Astrocyte (in vitro differentiated cells and primary cell): Measurements from ENCODE around the gene TGIF2. TPM values are rescaled to one million over a fixed set of nuclear protein-coding genes. Genes with fewer than 3 reads are reported as not detected.

ENCODE experiments used
- DNase-seq: peaks from one replicate; pipeline ENCODE4 v3.0.0-alpha.2; 2010; ENCODE audit warnings: low read depth
- FAIRE-seq: peaks from 2 replicates; lab custom pipeline; 2011; peaks lifted over from hg19 to GRCh38; lab: Jason Lieb, UNC
- H2AFZ ChIP-seq: 2 replicates; pipeline ENCODE4 v1.6.0; 2012; ENCODE audit warnings: low read depth, low read length, inconsistent platforms
- H3K27ac ChIP-seq: 2 replicates; pipeline ENCODE4 v1.5.1; 2011; ENCODE audit warnings: low read depth, low read length, inconsistent platforms
- H3K27me3 ChIP-seq: 2 replicates; pipeline ENCODE4 v1.6.0; 2011; ENCODE audit warnings: low read length, inconsistent platforms; ENCODE audit not compliant: insufficient read depth
- H3K36me3 ChIP-seq: 2 replicates; pipeline ENCODE4 v1.5.1; 2011; ENCODE audit warnings: low read length, inconsistent platforms; ENCODE audit not compliant: insufficient read depth
- H3K4me1 ChIP-seq: 2 replicates; pipeline ENCODE4 v1.5.1; 2011; ENCODE audit warnings: low read length, inconsistent platforms; ENCODE audit not compliant: insufficient read depth
- H3K4me2 ChIP-seq: 2 replicates; pipeline ENCODE4 v1.6.0; 2012; ENCODE audit warnings: low read length, inconsistent platforms
- H3K4me3 ChIP-seq: 2 replicates; pipeline ENCODE4 v1.5.1; 2011; ENCODE audit warnings: low read depth, mild to moderate bottlenecking, low read length, inconsistent platforms; ENCODE audit not compliant: insufficient read depth
- H3K79me2 ChIP-seq: 2 replicates; pipeline ENCODE4 v1.6.0; 2012; ENCODE audit warnings: mild to moderate bottlenecking, low read length, inconsistent platforms; ENCODE audit not compliant: insufficient read depth
- H3K9ac ChIP-seq: 2 replicates; pipeline ENCODE4 v1.6.0; 2012; ENCODE audit warnings: mild to moderate bottlenecking, low read length, inconsistent platforms
- H3K9me3 ChIP-seq: 2 replicates; pipeline ENCODE4 v1.5.1; 2012; ENCODE audit warnings: low read depth, mild to moderate bottlenecking, low read length, inconsistent platforms; ENCODE audit not compliant: insufficient read depth
- H4K20me1 ChIP-seq: 2 replicates; pipeline ENCODE4 v1.6.0; 2012; ENCODE audit warnings: low read length, inconsistent platforms; ENCODE audit not compliant: insufficient read depth
- H3K27ac Mint-ChIP-seq: one replicate; pipeline ENCODE4 v1.8.0; 2021; ENCODE audit warnings: mild to moderate bottlenecking, mixed read lengths; ENCODE audit not compliant: unreplicated experiment
- H3K27me3 Mint-ChIP-seq: one replicate; pipeline ENCODE4 v1.8.0; 2021; ENCODE audit warnings: low read depth, mixed read lengths; ENCODE audit not compliant: unreplicated experiment
- H3K36me3 Mint-ChIP-seq: one replicate; pipeline ENCODE4 v1.8.0; 2021; ENCODE audit warnings: low read depth, mixed read lengths; ENCODE audit not compliant: unreplicated experiment
- H3K4me1 Mint-ChIP-seq: one replicate; pipeline ENCODE4 v1.8.0; 2021; ENCODE audit warnings: low read depth, mixed read lengths; ENCODE audit not compliant: unreplicated experiment
- H3K4me3 Mint-ChIP-seq: one replicate; pipeline ENCODE4 v1.8.0; 2021; ENCODE audit warnings: mild to moderate bottlenecking, moderate library complexity, mixed read lengths; ENCODE audit not compliant: unreplicated experiment
- H3K9me3 Mint-ChIP-seq: one replicate; pipeline ENCODE4 v1.8.0; 2021; ENCODE audit warnings: mild to moderate bottlenecking, mixed read lengths; ENCODE audit not compliant: unreplicated experiment
- EZH2 ChIP-seq: IDR thresholded peaks from 2 replicates; pipeline ENCODE4 v1.6.1; 2012; ENCODE audit warnings: mild to moderate bottlenecking, low read length, inconsistent platforms; ENCODE audit not compliant: insufficient read depth
- total RNA-seq: library from RNA; stranded (reverse); gene quantifications from 2 replicates; pipeline ENCODE4 v1.2.1, GENCODE V29; 2021
- TF ChIP-seq, protein P1 (sequence below): IDR thresholded peaks from 2 replicates; pipeline ENCODE4 v1.5.1; 2011; ENCODE audit warnings: low read depth, mild to moderate bottlenecking, inconsistent platforms, low read length, moderate library complexity; ENCODE audit not compliant: insufficient read depth

The TGIF2 gene
- total RNA-seq, 1 donor from 2014 or later: 24.4 TPM

DNA sequence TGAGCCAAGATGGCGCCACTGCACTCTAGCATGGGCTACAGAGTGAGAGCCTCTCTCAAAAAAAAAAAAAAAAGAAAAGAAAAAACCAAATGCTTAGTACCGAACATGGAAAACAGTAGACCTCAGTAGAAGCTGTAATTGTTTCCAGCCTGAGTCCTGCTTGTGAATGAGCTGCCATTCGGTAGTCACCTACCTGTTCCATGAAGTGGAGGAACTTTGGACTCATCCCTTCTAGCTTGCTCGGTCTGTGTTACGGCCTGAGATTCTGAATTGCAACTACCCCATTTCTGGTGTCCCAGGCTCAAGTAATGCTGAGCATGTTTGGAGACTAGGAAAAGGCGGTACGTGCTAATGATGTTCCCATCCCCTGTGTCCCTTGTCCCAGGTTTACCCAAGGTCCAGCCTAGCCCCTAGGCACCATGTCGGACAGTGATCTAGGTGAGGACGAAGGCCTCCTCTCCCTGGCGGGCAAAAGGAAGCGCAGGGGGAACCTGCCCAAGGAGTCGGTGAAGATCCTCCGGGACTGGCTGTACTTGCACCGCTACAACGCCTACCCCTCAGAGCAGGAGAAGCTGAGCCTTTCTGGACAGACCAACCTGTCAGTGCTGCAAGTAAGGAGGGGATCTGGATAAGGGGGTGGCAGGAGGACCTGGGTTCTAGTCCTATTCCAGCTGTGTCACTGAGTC, 5.1 kb downstream of the TGIF2 start:
- Mint-ChIP-seq H3K4me1 (peaks cover 17% of the 10 kb centered on the region), H3K9me3 (no peaks in the 10 kb centered on the region), H3K4me3 (no peak overlapping the region), H3K27me3 (no peaks in the 10 kb centered on the region), H3K27ac (no peak overlapping the region), H3K36me3 (peaks cover 29% of the 10 kb centered on the region)
- peaks cover 48% of the 10 kb centered on the region for H3K79me2 ChIP-seq
- FAIRE-seq: no peak
- no peak overlapping the region for H3K4me3 ChIP-seq
- TF ChIP-seq, protein P1, sequence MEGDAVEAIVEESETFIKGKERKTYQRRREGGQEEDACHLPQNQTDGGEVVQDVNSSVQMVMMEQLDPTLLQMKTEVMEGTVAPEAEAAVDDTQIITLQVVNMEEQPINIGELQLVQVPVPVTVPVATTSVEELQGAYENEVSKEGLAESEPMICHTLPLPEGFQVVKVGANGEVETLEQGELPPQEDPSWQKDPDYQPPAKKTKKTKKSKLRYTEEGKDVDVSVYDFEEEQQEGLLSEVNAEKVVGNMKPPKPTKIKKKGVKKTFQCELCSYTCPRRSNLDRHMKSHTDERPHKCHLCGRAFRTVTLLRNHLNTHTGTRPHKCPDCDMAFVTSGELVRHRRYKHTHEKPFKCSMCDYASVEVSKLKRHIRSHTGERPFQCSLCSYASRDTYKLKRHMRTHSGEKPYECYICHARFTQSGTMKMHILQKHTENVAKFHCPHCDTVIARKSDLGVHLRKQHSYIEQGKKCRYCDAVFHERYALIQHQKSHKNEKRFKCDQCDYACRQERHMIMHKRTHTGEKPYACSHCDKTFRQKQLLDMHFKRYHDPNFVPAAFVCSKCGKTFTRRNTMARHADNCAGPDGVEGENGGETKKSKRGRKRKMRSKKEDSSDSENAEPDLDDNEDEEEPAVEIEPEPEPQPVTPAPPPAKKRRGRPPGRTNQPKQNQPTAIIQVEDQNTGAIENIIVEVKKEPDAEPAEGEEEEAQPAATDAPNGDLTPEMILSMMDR: no peak
- TF ChIP-seq EZH2: no peak
- H3K27me3 ChIP-seq: no peaks in the 10 kb centered on the region
- DNase-seq: no peak
- peaks cover 59% of the 10 kb centered on the region for H4K20me1 ChIP-seq
- no peak overlapping the region for H3K27ac ChIP-seq
- H3K9me3 ChIP-seq: no peaks in the 10 kb centered on the region
- H3K36me3 ChIP-seq: peaks cover 8% of the 10 kb centered on the region
- no peak overlapping the region for H3K4me2 ChIP-seq
- H3K9ac ChIP-seq: no peak overlapping the region
- peaks cover 12% of the 10 kb centered on the region for H3K4me1 ChIP-seq
- no peak overlapping the region for H2AFZ ChIP-seq

GRCh38 chr20:36579996-36580545, 6.7 kb downstream of the TGIF2 start:
- Histone ChIP-seq H3K9me3 (no peaks in the 10 kb centered on the region), H3K27me3 (no peaks in the 10 kb centered on the region), H3K4me1 (peaks cover 10% of the 10 kb centered on the region), H3K9ac (peak overlapping the region; percentile 28), H3K36me3 (peaks cover 12% of the 10 kb centered on the region), H2AFZ (no peak overlapping the region), H3K4me3 (no peak overlapping the region), H4K20me1 (peaks cover 55% of the 10 kb centered on the region), H3K27ac (no peak overlapping the region), H3K79me2 (peaks cover 44% of the 10 kb centered on the region), H3K4me2 (no peak overlapping the region)
- Mint-ChIP-seq H3K27ac (peak overlapping the region; percentile 64), H3K4me3 (peak overlapping the region; percentile 30), H3K27me3 (no peaks in the 10 kb centered on the region), H3K9me3 (no peaks in the 10 kb centered on the region), H3K36me3 (peaks cover 29% of the 10 kb centered on the region), H3K4me1 (peaks cover 12% of the 10 kb centered on the region)
- DNase-seq (peak; percentile 57), FAIRE-seq (no peak)
- TF ChIP-seq, protein P1: no peak
- TF ChIP-seq EZH2: no peak

GRCh38 chr20:36582322-36582721, 8.9 kb downstream of the TGIF2 start:
- no peaks in the 10 kb centered on the region for H3K27me3 Mint-ChIP-seq
- Histone ChIP-seq H3K36me3 (peaks cover 12% of the 10 kb centered on the region), H3K9me3 (no peaks in the 10 kb centered on the region), H2AFZ (no peak overlapping the region), H4K20me1 (peaks cover 38% of the 10 kb centered on the region), H3K79me2 (peaks cover 21% of the 10 kb centered on the region), H3K27ac (no peak overlapping the region), H3K4me3 (no peak overlapping the region), H3K4me2 (no peak overlapping the region), H3K27me3 (no peaks in the 10 kb centered on the region), H3K9ac (no peak overlapping the region), H3K4me1 (peaks cover 3% of the 10 kb centered on the region)
- peaks cover 7% of the 10 kb centered on the region for H3K4me1 Mint-ChIP-seq
- H3K36me3 Mint-ChIP-seq: peaks cover 33% of the 10 kb centered on the region
- H3K27ac Mint-ChIP-seq: no peak overlapping the region
- no peaks in the 10 kb centered on the region for H3K9me3 Mint-ChIP-seq
- no peak for TF ChIP-seq EZH2
- TF ChIP-seq, protein P1: no peak
- no peak overlapping the region for H3K4me3 Mint-ChIP-seq
- FAIRE-seq (no peak), DNase-seq (no peak)
